ENCODE results near the gene ATP6V1C2.
"Not testable (repeated sequence)": the region's sequence is repeated elsewhere in the genome, so short reads cannot be mapped to it uniquely, and the experiment has no call there.

The ATP6V1C2 gene

GRCh38 chr2:10818305-10818704 is 96.9 kb downstream of the ATP6V1C2 start:
- DNase-seq = not testable (repeated sequence)

GRCh38 chr2:10818984-10819383 is 97.6 kb downstream of the ATP6V1C2 start:
- DNase-seq = no peak

DNA sequence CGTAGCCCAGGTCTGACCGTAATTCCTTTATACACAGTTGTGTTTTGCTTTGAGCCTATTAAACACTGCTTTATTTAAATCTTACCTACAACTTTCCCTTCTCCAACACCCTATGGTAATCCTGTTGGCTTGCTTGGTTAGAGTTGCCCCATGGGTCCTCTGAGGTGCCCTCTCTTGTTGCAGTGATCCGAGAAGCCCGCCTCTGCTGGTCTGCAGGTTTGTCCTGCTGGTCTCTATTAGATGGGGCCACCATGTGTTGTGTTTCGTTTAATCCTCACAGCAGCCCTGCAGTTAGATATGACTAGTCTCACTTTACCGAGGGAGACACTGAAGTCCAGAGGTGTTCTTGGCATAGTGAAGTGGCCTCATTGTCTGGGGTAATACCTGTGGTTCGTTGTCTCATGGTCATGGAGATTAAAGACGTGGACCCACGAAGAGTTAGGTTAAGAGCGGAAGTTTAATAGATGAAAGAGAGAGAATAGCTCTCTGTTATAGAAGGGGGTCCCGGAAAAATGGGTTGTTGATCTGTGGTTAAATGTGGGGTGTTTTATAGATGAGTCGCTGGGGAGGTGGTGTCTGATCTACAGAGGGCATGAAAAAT is 98.4 kb downstream of the ATP6V1C2 start:
- DNase-seq = no peak

DNA sequence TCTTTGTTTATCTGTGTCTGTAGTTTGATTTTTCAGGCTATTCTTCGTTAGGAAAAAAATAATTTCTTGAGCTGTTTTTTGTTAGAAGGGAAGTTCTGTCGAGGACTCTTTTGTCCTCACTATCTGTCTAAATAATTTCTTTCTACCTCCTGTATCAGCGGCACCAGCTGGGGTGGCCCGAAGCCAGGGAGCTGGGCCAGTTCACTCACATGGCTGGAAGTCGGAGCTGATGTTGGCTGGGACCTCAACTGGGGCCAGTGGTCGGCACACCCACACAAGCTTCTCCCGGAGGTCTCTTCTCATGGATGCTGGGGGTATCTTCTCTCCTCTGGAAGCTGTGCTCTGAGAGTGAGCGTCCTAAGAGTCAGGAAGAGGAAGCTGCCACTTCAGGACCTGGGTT is 99.1 kb downstream of the ATP6V1C2 start:
- DNase-seq = no peak

GRCh38 chr2:10820978-10821695 is 99.7 kb downstream of the ATP6V1C2 start:
- DNase-seq = no peak

DNA sequence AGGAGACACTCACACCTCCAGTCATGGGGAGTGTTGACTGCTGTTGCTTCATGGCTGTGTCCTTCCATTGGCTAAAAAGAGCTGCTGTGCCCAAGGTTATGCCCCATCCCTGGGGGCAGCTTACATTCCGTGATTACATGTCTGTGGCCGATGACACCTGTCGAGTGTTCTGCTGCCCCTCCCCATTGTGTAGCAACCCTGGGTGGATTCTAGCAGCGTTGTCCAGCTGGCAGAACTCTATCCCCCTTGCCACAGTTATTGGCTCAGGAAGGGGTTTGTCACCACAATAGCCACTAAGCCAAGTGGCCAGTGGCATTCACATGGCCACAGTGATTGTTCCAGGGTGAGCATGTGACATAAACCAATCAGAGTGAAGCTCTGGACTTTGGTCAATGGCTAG is 102.8 kb downstream of the ATP6V1C2 start:
- no peak for DNase-seq

DNA sequence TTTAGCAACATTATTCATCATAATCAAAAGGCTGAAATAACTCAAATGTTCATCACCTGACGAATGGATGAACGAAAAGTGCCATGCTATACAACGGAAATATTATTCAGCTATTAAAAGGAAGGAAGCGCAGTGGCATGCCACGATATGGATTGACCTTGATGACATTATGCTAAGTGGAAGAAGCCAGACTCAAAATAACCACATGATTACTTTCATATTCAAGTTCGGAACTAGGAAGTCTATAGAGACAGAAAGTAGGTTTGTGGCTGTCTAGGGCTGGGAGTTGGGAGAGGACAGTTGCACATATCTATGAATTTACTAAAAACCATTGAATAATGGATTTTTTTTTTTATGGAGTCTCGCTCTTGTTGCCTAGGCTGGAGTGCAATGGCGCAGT is 104.6 kb downstream of the ATP6V1C2 start:
- DNase-seq = no peak

DNA sequence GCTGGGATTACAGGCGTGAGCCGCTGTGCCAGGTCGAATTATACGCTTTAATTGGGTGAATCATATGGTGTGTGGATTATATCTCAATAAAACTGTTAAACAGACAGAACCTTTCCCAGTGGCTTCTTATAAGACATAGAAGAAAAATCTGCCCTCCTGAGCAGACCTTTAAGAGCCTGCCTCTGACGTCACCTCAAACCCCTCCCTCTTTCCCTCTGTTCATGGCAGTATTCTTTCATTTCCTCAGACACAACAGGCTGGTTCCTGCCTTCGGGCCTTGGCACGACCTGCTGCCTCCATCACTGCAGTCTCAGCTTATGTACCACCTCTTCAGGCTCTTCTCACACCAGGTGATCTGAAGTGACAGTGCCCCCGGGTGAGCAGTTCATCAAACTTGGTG is 105.2 kb downstream of the ATP6V1C2 start:
- no peak for DNase-seq

DNA sequence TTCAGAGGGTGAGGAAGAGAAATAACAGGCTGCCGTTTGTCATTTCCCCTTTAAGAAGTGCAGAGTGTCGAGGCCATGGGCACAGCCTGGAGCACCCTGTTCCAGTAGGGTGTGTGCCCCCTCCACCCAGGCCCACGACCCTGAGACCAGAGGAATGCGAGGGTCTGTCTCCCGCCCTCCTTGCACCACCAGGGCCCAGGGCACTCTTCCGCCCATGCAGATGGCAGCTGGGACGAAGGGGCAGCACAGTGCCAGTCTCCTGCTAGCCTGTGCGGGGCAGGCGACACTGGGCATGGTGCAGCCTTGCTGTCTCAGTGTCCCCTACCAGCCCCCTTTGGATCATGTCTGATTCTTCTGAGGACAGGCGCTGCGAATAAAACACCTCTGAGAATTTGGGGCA is 106.9 kb downstream of the ATP6V1C2 start:
- DNase-seq = no peak

DNA sequence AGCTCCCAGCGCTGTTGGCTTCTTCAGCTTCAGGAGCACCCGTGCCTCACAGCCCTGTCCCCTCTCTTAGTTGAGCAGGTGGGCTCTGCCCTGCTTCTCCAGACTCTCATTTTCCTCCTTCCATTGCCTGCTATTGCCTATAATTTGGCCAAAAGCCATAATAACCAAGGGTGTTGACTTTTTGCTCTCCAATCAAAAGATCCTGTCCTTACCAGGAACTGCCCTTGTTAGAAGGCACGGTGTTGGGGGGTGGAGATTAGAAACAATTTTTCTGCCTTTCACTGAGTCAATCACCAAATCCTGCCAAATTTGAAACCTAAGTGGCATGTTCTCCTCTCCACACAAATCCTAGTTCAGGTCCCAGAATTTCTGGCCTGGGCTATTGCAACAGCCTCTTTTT is 107.9 kb downstream of the ATP6V1C2 start:
- no peak for DNase-seq

GRCh38 chr2:10830203-10830602 is 108.8 kb downstream of the ATP6V1C2 start:
- no peak for DNase-seq

- no peak for DNase-seq
These were observed 109.4 kb downstream of the ATP6V1C2 start for GRCh38 chr2:10830641-10831399.

- DNase-seq = no peak
These were observed 110.1 kb downstream of the ATP6V1C2 start for GRCh38 chr2:10831400-10831985.

- peak; percentile 84 for DNase-seq
These were observed 110.9 kb downstream of the ATP6V1C2 start for GRCh38 chr2:10832203-10832936.

DNA sequence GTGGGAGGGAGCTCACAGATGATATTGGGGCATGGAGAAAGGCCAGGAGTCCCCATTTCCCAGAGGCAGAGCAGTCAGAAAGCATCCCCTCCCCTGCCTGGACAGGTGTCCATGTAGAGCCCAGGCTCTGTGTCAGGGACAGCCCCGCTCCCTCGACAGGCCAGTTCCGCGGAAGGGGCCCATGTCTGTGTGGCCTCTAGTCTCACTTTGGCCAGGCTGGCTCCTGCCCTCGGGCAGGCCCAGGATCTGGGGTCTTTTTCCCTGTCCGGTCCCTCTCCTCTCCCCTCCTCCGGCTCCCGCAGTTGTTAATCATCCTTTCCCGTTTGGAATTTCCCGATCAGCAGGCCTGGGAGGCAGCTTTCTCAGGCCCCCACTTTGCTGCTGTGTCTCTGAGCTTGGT is 111.6 kb downstream of the ATP6V1C2 start:
- DNase-seq = no peak

- no peak for DNase-seq
These were observed 112.7 kb downstream of the ATP6V1C2 start for GRCh38 chr2:10834068-10834655.
